HFF-Myc (cell line): Measurements from ENCODE around the gene IRGM.
"Not testable (repeated sequence)": the region's sequence is repeated elsewhere in the genome, so short reads cannot be mapped to it uniquely, and the experiment has no call there.

Source experiments
- DNase-seq: peaks from one replicate; pipeline ENCODE4 v3.0.0-alpha.2; 2011; ENCODE audit warnings: low read depth; ENCODE audit errors: extremely low read depth
- H3K4me3 ChIP-seq: replicated peaks from 2 replicates; pipeline ENCODE4 v1.5.1; 2011; ENCODE audit warnings: low read depth, mild to moderate bottlenecking, control low read depth, low read length
- TF ChIP-seq, protein P1 (sequence below): IDR thresholded peaks from 2 replicates; pipeline ENCODE4 v1.5.1; 2012; ENCODE audit warnings: mild to moderate bottlenecking, low read depth, low read length, control low read depth; ENCODE audit errors: missing control alignments

Gene IRGM, protein sequence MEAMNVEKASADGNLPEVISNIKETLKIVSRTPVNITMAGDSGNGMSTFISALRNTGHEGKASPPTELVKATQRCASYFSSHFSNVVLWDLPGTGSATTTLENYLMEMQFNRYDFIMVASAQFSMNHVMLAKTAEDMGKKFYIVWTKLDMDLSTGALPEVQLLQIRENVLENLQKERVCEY

DNA sequence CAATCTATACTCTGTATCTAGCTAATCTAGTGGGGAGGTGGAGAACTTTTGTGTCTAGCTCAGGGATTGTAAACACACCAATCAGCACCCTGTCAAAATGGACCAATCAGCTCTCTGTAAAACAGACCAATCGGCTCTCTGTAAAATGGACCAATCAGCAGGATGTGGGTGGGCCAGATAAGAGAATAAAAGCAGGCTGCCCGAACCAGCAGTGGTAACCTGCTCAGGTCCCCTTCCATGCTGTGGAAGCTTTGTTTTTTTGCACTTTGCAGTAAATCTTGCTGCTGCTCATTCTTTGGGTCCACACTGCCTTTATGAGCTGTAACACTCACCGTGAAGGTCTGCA, at the start of gene IRGM:
IRGM (plus strand) TSS at position 214 of the 346 bp plus-strand sequence. CDS start 1,603 bp downstream, outside the sequence.
- DNase-seq, H3K4me3 ChIP-seq: not testable (repeated sequence)

DNA sequence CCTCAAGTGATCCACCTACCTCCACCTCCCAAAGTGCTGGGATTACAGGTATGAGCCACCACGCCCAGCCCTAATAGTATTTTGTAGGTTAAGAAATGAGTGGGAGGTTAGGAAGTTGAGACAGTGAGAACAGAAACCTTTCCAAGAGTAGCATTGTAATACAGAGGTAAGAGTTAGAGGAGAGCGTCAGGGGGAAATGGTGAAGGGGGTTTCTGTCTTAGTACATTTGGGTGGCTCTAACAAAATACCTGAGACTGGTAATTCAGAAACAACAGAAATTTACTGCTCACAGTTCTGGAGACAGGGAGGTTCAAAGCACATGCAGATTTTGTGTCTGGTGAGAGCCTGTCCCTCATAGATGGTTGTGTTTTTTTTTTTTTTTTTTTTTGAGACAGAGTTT, 48.9 kb upstream of the IRGM start:
- no peak overlapping the region for H3K4me3 ChIP-seq
- TF ChIP-seq, protein P1, sequence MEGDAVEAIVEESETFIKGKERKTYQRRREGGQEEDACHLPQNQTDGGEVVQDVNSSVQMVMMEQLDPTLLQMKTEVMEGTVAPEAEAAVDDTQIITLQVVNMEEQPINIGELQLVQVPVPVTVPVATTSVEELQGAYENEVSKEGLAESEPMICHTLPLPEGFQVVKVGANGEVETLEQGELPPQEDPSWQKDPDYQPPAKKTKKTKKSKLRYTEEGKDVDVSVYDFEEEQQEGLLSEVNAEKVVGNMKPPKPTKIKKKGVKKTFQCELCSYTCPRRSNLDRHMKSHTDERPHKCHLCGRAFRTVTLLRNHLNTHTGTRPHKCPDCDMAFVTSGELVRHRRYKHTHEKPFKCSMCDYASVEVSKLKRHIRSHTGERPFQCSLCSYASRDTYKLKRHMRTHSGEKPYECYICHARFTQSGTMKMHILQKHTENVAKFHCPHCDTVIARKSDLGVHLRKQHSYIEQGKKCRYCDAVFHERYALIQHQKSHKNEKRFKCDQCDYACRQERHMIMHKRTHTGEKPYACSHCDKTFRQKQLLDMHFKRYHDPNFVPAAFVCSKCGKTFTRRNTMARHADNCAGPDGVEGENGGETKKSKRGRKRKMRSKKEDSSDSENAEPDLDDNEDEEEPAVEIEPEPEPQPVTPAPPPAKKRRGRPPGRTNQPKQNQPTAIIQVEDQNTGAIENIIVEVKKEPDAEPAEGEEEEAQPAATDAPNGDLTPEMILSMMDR, result no peak
- DNase-seq, result no peak

DNA sequence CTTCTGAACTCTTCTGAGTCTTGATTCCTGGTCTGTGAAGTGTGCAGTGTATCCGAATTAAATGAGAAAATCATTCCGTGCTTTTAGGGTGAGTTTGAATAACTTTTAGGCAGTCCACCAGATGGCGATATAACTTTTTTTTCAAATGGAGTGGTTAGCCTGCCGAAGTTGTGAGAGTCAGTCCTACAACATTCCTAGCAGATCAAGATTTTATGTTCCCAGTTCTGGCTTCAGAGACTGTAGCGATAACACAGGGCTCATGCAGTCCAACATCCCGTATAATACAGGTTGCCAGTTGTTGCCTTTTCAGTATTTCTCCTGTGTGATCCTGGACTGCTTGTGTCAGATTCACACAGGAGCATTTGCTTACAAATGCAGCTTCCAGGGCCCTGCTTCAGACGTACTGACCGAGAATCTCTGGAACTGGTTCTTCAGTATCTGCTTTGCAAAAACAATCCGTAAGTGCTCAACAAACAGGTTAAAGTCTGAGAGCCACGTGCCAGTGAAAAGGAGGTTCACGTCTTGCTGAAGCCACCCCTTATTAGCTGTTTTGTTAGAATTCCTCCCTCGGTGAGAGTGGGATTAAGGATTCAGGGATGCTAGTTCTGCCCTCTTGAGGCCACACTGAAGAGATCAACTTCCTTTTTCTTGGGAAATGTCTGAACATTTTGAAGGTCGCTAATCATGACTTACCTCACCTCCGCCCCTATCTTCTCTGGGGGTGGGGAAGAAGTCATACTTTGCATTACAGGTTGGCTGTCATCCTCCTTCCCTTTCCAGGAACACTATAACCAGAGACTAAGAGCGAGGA, 45.0 kb upstream of the IRGM start:
- no peak overlapping the region for H3K4me3 ChIP-seq
- TF ChIP-seq, protein P1, result peak; percentile 27
- DNase-seq, result no peak

DNA sequence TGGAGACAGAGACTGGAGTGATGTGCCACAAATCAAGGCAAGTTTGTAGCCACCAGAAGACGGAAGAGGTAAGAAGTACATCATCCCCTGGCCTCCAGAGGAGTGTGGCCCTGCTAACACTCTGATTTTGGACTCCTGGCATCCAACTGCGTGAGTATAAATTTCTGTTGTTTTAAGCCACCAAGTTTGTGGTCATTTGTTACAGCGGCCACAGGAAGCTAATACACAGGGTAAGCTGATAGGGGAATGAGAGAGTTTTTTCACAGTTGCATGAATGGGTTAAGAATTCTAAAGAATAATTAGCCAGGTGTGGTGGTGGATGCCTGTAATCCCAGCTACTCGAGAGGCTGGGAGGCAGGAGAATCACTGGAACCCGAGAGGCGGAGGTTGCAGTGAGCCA, 41.9 kb upstream of the IRGM start:
- TF ChIP-seq, protein P1, result no peak
- no peak for DNase-seq
- H3K4me3 ChIP-seq, result no peak overlapping the region

DNA sequence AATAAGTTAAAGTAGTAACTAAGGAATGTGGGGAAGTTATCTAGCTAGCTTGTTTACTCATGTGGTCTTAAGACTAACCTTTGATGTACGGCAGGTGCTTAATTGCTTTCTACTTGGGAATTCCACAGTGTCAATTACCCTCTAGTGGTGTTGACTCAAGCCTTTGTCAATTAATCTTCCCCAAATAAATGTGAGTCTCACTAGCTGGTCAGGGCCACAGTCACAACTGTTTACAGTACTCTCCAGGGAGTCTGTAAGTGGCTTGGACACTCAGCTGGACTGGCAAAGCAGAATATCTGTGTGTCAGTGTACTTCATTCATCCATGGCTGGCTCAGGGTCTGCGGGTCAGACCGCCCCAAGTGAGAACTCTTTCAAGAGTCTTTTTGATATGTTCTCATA, 37.0 kb upstream of the IRGM start:
- TF ChIP-seq, protein P1, result no peak
- DNase-seq, result no peak
- no peak overlapping the region for H3K4me3 ChIP-seq

DNA sequence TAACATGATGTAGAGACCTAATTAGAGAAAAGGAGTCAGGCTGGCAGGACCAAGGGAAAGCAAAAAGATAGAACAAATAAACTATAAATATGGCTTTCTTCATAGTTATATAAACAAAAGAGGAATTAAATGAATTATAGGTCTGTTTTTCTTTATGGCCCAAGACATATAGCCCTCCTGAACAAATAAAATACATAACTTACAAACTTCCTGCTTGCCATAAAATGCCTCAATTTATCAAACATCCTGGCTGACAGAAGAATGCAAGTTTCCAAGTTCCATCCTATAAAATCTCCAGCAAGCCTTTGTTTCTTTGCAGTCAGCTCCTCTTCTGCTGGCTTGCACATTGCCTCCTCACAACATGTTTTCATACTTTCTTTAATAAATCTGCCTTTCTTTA, 31.3 kb upstream of the IRGM start:
- no peak for DNase-seq
- TF ChIP-seq, protein P1, result no peak
- H3K4me3 ChIP-seq, result no peak overlapping the region

DNA sequence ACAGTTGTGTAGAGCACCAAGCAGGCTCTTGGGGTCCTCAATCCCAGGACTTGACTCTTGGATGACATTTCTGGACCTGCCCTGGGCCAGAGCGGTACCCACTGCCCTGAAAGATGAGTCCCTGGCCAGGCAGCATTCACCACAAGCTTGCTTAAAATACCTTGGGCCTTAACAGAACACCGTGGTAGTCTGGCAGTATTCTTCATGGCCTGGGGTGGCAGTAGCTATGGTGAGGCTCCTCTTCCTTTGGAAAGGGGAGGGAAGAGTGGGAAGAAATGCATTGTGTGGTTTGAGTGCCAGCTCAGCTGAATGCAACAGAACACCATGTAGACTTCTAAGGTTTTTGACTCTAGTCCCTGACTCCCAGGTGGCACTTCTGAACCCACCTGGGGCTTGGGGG, 29.4 kb upstream of the IRGM start:
- no peak for DNase-seq
- TF ChIP-seq, protein P1, result no peak
- no peak overlapping the region for H3K4me3 ChIP-seq
